GM18517 (cell line): Measurements from ENCODE around the gene ZNF335.
"Not testable (repeated sequence)": the region's sequence is repeated elsewhere in the genome, so short reads cannot be mapped to it uniquely, and the experiment has no call there.

ENCODE experiments used
- ATAC-seq: cut with Tn5 transposase; IDR thresholded peaks from one replicate; pipeline ENCODE4 v1.9.1; 2021; ENCODE audit warnings: mild to moderate bottlenecking, moderate library complexity; ENCODE audit not compliant: unreplicated experiment

The ZNF335 gene

DNA sequence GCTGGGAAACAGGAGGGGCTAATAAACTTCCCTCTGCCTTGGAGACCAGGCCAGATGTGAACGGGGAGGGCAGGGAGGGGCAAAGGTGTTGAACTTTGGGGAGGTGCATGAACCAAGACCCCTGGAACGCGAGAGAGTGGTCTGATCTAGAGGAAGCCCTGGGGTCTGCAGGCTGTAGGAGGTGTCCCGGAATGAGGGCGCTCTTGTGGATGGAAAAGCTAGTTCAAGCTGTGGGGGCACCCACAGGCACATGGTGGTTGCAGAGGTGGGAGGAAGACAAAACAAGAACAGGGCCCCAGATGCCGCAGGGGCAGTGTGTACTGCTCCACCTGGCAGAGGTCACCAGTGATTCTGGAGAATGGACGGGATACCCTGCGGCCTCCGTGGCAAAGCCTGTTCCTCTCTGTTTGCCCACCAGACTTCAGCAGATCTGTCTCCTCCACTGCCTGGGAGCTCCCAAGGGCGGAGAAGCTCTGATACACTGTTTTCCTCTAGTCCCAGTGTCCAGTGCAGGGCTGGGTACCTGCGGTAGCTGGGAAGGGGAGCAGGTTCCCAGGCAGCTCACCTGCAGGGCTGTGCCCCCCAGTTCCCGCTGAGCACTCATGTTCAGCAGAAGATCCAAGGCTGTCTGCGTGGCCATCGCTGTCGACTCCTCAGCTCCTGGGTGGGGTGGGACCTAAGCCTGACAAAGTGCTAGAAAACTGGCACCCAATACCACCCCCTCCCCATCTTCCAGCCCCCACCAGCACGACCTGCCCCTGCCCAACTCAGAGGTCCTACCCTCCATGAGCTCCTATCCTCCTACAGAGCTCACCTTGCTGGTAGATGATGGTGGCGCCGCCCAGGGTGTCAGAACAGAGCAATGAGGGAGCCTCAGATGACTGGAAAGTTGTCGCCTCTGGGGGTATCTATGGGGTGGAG, 14.7 kb downstream of the ZNF335 start:
- no peak for ATAC-seq

DNA sequence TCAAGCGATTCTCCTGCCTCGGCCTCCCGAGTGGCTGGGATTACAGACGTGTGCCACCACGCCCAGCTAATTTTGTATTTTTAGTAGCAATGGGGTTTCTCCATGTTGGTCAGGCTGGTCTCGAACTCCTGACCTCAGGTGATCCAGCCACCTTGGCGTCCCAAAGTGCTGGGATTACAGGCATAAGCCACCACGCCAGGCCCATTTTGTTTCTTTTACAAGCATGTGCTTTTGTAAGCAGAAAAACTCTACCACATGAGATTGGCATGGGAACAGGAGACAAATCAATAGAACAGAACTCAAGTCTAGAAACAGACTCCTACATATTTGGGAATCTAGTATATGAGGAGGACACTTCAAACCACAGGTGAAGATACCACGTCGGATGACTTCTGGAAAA, 15.7 kb downstream of the ZNF335 start:
- ATAC-seq: not testable (repeated sequence)

DNA sequence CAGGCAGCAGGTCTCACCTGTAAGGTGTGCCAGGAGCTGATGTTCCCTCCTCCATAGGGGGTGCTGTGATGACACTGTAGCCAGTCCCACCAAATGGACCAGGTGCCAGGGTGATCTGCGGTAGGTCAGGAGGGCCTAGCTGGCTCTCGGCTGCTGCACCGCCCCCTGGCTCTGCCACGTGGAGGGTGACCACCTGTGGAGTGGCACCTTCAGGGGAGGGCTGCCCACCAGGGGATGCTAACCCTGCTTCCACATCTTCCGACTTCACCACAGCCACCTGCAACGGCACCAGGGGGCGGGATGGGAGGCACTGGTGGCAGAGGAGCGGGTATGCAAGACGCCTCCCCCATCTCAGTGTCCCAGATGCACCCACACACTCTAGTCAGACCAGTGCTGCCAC, 18.3 kb downstream of the ZNF335 start:
- ATAC-seq: no peak

DNA sequence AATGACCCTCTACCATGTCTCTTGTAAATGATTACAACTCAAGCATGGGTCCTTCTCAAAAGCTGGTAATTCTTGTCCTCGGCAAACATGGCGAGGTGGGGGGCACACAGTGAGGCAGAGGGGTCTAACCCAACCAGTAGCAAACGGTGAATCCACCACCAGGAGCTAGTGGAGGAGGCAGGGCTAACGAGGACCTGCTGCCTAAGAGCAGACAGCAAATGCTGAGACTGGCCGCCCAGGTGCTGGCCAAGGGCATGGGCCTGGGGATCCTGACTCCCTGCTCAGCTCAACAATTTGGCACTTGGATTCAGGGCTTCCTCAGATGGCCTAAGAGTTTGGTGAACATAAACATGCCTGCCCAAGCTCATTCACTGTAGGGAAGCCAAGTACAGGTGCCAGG, 19.1 kb downstream of the ZNF335 start:
- ATAC-seq: no peak

DNA sequence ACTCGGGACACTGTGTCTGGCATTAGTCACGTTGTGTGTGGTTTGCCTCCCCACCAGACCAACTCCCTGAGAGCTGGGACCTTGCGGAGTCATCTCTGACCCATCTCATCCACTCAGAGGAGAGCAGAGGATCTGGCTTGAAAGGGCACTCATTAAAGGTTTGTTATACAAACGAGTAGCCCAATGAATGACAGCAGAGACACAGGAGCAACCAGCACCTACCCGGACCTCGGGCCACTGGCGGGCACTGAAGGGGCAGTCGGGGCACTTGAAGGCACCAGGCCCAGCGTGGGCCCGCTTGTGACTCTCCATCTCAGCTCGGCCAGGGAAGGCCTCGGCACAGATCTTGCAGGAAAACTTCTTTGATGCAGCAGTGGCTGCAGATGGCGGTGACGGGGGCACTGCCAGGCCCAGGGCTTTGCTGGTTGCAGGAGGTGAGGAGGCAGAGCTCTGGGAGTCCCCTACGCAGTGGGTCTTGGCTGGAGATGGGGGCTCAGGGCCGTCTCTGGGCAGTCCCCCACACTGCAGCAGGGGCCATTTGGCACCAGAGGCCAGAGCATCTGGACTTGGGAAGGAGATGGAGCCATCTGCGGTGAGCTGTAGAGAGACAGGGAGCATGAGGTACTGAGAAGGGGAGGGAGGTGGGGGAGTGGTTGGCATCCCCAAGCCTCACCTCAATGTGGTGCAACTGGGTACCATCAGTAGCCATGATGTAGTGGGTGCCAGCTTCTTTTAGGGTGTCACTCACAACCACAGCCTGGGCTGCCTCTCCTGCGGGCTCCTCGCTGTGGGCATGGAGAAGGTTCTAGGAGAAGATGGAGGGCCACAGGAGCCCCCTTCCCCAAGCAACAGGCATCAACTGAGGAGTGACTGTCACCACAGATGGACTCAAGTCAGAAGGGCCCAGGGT, 19.8 kb downstream of the ZNF335 start:
- ATAC-seq: no peak

DNA sequence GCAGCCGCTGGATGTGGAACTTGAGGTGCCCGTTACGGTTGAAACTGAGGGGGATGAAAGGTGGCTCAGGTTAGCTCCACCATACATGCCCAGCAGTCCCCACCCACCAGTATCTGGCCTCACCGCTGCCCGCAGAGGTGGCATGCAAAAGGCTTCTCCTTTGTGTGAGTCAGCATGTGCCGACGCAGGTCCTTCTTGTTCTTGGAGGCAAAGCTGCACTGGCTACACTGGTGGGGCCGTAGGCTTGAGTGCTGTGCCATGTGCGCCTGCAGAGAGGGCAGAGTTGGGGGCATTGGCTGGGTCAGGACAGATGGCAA, 21.7 kb downstream of the ZNF335 start:
- ATAC-seq: no peak

DNA sequence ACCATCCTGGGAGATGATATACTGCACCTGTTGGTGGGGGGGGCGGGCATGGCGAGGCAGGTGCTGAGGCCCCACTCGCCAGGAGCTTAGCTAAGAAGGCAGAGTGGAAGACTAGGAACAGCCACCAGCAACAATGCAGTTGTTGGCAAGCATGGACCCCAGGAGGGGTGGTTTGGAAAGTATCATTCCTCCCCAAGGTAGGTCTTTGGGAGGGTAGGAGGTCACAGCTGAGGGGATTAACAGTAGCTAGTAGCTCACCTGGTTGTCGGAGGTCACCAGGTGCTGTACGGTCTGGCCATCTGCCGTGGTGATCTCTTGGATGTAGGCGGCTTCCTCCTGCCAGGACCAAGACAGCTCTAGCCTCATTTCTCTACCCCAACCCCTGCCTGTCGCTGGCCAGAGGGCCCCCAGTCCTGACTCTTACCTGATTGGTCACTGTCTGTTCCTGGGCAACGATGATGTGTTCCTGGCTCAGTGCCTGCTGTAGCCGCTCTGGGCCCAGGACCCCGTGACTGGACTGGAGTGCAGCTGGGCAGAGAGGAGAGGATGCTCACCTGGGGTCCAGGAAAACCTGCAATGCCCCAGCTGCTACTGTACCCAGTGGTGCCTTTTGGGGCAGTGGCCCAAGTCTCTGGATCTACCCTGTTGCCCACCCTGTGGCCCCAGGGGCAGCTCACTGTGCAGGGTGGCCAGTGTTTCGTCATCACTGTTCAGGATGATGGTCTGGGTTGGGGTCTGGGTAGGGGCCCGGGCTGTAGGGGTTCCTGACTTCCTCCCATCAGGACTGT, 22.3 kb downstream of the ZNF335 start:
- no peak for ATAC-seq

DNA sequence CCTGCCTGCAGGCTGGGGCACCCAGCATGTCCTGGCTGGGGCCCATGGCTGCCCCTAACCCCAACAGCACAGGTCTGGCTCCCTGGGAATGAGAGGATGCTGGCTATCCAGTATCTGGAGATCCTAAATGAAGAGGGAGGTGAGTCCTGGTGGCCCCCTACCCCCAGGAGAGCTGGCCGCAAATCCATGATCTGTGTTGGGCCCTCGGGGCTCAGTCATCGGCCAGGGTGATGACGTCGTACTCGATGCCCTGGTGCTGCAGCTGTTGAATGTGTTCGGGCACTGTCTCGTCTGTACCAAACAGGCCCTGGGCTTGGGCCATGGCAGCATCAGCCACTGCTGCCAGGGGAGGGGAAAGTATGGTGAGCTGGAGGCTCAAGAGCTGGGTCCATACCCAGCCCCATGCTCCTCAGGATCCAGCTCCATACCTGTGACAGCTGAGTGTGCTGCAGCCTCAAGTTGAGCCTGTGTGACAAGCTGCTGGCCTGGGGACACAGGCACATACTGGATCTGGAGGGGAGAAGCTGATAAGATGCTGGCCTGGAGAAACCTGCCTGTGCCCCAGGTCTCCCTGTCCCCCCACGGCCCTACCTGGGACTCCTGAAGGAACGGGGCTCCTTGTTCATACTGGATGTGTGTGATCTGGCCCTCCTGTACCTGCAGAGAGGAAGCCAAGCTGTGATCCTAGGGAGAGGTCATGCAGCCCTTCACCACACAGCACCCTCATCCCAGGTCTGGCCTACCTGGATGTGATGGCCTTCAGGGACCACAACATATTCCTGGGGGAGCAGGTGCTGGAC, 23.1 kb downstream of the ZNF335 start:
- no peak for ATAC-seq

DNA sequence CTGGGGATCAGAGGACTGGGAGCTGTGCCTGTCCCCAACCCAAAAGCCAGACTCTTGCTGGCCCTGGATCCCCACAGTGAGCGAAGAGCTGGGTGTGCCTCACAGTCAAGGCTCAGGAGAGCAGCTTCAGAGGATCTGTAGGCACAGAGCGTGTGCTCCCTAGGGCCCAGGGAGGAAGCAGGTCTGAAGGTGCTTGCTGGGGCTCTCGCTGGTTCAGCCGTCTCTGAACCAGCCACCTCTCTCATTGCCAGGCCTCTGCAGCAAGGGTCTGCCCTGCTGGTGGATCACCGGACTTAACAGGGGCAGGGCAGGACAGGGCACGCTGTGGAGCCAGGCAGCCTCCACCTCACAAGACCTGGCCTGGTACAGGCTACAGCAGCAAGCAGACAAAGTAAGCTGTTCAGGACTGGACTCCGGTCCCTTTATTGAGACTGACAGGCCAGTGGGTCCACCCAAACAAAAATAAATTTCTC, 23.7 kb downstream of the ZNF335 start:
- no peak for ATAC-seq

DNA sequence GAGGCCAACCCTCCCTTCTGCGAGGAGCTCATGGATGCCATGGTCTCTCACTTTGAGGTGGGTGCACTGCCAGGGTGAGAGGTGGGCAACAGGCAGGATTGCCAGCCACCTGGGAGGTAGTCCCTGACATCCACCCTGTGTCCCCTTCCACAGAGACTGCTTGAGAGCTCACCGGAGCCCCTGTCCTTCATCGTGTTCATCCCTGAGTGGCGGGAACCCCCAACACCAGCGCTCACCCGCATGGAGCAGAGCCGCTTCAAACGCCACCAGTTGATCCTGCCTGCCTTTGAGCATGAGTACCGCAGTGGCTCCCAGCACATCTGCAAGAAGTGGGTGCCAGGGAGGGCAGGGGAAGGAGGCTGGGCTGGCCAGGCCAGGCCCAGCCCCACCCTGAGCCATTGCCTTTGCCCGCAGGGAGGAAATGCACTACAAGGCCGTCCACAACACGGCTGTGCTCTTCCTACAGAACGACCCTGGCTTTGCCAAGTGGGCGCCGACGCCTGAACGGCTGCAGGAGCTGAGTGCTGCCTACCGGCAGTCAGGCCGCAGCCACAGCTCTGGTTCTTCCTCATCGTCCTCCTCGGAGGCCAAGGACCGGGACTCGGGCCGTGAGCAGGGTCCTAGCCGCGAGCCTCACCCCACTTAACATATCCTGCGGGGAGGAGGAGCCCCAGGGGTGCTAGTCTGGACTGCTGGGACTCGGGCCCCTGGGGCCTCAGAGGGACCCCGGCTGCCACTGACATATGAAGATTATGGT, 24.7 kb downstream of the ZNF335 start:
- ATAC-seq: no peak

DNA sequence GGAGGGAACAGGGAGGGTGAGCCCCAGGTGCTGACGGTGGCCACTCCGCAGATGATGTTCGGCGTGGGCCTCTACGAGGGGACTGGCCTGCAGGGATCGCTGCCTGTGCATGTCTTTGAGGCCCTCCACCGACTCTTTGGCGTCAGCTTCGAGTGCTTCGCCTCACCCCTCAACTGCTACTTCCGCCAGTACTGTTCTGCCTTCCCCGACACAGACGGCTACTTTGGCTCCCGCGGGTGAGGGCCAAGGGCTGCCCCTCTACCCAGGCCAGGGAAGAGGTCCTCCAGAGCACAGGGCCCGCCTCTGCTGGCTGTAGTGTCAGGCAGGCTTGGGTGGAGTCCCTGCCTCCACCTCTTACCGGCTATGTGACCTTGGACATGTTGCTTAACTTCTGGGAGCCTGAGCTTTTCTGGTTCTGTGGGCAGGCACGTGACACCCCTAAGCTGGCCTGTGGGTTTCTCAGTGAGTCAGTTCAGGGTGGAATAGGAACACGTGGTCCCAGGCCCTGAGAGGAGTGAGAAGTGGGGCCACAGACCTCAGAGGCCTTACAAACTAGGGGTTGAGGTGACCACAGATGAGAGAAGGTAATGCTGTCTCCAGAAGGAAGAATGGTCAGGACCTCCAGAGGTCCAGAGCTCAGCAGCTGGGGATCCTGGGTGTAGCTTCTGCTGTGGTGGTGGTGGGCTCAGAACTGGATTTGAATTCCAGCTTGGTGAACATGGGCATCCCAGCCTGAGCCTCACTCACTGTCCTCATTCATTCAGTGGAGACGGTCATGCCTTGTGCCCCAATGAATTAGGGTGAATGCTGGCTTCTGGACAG, 25.6 kb downstream of the ZNF335 start:
- no peak for ATAC-seq

DNA sequence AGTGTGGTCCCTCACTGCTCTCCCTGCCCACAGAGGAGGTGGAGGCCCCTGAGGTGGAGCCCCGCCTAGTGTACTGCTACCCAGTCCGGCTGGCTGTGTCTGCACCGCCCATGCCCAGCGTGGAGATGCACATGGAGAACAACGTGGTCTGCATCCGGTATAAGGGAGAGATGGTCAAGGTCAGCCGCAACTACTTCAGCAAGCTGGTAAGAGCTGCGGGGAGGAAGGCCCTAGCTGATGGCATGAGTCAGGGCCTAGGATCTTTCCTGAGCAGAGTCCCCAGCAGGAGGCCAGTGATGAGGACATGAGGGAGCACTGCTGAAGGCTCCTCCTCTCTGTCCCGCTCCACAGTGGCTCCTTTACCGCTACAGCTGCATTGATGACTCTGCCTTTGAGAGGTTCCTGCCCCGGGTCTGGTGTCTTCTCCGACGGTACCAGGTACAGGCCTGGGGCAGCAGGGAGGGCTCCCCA, 26.3 kb downstream of the ZNF335 start:
- no peak for ATAC-seq

DNA sequence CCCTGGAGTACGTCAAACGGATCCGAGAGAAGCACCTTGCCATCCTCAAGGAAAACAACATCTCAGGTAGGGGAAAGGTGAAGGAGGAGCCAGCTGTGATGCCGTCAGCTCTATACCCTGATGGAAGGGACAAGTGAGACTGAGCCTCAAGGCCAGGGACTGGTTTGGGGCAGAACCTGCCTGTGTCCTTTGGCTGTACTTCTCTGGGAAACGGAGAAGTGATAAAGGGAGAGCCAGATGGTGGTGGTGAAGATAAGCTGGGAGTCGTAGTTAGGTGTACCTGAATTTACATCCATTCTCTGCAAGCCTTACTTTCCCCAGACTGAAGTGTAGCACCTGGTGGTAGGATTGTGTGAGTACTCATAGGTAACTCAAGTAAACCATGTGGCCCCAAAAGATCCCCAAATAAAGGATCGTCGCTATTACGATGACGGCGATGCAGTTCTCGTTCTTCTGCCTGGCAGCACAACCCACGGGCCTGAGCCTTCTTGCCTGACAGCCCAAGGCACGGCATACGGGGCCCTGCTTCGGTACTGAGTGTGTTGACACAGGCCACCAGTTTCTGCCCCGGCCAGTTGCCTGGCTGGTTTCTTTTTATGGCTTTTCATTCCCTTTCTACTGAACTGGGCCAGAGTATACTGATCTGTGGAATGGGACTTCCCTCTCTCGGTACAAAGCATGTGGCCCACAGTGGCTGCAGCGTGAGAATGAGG, 26.9 kb downstream of the ZNF335 start:
- no peak for ATAC-seq

DNA sequence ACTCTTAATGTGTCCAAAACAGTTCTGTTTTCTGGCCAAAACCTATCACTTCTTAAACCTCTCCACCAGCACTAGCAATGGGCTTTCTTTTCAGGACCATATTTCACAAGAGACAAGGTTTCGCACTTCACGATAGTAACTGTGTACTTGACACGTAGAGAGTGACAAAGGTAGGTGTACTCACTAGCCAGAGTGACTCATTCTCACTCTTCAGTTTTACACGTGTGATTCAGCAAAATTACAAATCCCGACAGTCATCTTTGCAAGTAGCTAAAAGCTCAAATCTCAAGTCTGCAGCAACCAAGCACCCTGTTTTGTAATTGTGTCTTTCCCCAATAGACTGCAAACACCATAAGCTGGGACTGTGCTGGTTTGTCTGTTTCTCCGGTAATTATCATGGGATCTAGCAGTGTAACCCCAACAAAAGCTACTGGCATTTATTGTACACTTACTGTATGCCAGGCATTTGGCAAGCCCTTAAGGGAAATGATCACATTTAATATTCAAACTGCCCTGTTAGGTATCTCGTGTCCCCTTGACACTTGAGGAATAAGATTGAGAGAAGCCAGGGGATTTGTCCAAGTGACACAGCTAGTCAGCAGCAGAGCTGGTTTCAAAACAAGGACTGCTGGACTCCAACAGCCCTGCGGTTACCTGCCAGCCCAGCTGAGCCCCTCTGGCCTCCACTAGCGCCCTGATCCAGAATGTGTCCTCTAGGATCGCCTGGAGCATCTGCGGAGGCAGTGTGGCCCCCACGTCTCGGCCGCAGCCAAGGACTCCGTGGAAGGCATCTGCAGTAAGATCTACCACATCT, 27.6 kb downstream of the ZNF335 start:
- no peak for ATAC-seq

DNA sequence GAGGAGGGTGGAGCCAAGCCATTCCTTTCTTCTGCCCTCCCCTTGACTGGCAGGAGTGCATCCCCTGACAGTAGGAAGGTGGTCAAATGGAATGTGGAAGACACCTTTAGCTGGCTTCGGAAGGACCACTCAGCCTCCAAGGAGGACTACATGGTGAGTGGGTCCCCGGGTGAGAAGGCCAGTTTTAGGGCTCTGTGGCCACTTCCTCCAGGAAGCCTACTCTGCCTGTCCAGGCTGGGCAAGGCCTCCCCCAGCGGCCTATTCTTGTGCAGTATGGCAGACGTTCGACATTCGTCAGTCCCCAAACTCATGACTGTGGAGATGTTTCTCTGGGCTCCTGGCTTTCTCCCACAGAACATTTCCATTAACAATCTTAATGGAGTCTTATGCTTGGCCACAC, 28.4 kb downstream of the ZNF335 start:
- no peak for ATAC-seq

DNA sequence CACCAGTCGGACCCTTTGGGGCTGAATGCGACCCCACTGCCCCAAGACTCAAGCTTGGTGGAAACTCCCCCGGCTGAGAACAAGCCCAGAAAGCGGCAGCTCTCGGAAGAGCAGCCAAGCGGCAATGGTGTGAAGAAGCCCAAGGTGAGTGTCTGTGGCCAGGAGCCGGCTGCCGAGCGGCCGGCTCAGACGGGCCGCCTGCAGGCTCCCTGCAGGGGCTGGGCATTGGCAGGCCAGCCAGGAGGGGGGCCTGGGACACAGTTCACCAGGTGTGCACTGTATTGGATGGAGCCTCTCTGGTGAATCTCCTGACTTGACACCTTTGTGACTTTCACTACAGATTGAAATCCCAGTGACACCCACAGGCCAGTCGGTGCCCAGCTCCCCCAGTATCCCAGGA, 31.5 kb downstream of the ZNF335 start:
- ATAC-seq: no peak

DNA sequence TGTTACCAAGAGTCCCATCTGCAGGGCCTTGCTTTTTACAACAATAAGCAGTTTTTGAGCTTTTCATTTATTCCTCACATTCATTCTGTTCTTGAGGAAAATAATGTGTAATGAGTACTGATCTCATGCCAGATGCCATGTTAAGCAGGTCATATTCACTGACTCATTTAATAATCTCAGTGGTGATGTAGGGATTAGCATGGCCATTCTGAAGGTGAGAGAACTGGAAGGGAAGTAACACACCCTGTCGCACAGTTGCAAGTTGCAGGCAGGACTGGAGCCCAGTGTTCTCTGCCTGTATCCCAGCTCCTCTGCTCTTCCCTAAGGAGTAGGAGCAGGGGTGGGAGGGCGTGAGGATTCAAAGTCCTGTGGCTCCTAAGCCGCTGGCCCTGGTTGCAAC, 31.9 kb downstream of the ZNF335 start:
- ATAC-seq: no peak
